Measurements from ENCODE around the gene NEK9.

NEK9 gene

DNA sequence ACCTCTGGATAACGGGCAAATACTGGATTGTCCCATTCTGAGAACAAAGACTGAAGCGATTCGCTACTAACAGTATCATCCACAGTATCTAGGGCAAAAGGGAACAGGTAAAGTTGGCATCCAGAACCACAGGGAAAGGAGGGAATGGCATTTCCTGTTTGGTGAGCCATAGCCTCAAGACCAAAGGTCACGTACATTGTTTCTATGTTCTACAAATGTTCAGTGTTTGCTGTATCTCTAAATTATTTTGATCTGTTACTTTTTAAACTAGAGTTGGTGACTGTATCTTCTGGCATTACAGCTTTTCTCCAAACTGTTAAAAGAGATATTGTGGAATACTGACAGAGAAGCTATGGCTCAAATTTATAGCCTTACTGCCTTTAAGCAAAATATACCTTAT is 85.2 kb downstream of the NEK9 start:
- no peak overlapping the region for H2BK12ac ChIP-seq (ENCODE audit: low read length)
- no peak overlapping the region for H3K18ac ChIP-seq (ENCODE audit: low read length)
- H3K4me3 ChIP-seq (ENCODE audit: low read depth, low read length), result no peak overlapping the region
- H2BK120ac ChIP-seq (ENCODE audit: insufficient read depth, low read length, poor library complexity), result no peak overlapping the region
- no peak overlapping the region for H2BK5ac ChIP-seq (ENCODE audit: low read depth, low read length, poor library complexity)
- no peak overlapping the region for H2AFZ ChIP-seq (ENCODE audit: insufficient read depth, low read length, poor library complexity)
- no peak overlapping the region for H4K12ac ChIP-seq (ENCODE audit: low read depth, low read length)
- H3K79me1 ChIP-seq (ENCODE audit: low read length), result no peaks in the 10 kb centered on the region
- H3K4ac ChIP-seq (ENCODE audit: low read depth, low read length), result no peak overlapping the region
- no peak overlapping the region for H3K14ac ChIP-seq (ENCODE audit: low read length)
- H3K79me2 ChIP-seq (ENCODE audit: control insufficient read depth, insufficient read depth, low read length, poor library complexity), result no peaks in the 10 kb centered on the region
- peaks cover 4% of the 10 kb centered on the region in 2 experiments for H3K4me1 ChIP-seq (ENCODE audit: control insufficient read depth in 1 of 2, insufficient read depth in 2 of 2, low read length in 2 of 2)
- H3K4me2 ChIP-seq (ENCODE audit: low read length), result no peak overlapping the region
- H2AK5ac ChIP-seq (ENCODE audit: low read length), result no peak overlapping the region
- no peak overlapping the region for H3K23ac ChIP-seq (ENCODE audit: low read length)
- H4K91ac ChIP-seq (ENCODE audit: low read depth, low read length), result no peak overlapping the region
- H3K27ac ChIP-seq (ENCODE audit: low read depth, low read length), result no peak overlapping the region
- H3K36me3 ChIP-seq (ENCODE audit: control insufficient read depth in 1 of 2, insufficient read depth in 2 of 2, low read length in 2 of 2), result peaks cover 2 to 5% of the 10 kb centered on the region in 2 experiments
- H3K9me3 ChIP-seq (ENCODE audit: insufficient read depth, low read depth, low read length), result no peaks in the 10 kb centered on the region
- H3K27me3 ChIP-seq (ENCODE audit: insufficient read depth, low read length), result no peaks in the 10 kb centered on the region
- DNase-seq, result peak in 1 of 2 donors; percentile 14
- H4K8ac ChIP-seq (ENCODE audit: low read depth, low read length), result no peak overlapping the region
- WGBS (ENCODE audit: extremely low coverage, insufficient coverage, insufficient read length), result no CpG with 5 or more reads among the region's 4 CpGs
- no peak overlapping the region for H3K9ac ChIP-seq (ENCODE audit: low read length)

GRCh38 chr14:75040959-75041358 is 85.9 kb downstream of the NEK9 start:
- Histone ChIP-seq H3K27me3 (ENCODE audit: insufficient read depth, low read length) (no peaks in the 10 kb centered on the region), H3K14ac (ENCODE audit: low read length) (no peak overlapping the region), H3K23ac (ENCODE audit: low read length) (no peak overlapping the region), H3K4me1 (ENCODE audit: control insufficient read depth in 1 of 2, insufficient read depth in 2 of 2, low read length in 2 of 2) (peaks cover 4% of the 10 kb centered on the region in 2 experiments), H3K9ac (ENCODE audit: low read length) (no peak overlapping the region), H2BK120ac (ENCODE audit: insufficient read depth, low read length, poor library complexity) (no peak overlapping the region), H3K9me3 (ENCODE audit: insufficient read depth, low read depth, low read length) (no peaks in the 10 kb centered on the region), H3K4me3 (ENCODE audit: low read depth, low read length) (no peak overlapping the region), H3K4ac (ENCODE audit: low read depth, low read length) (no peak overlapping the region), H2BK5ac (ENCODE audit: low read depth, low read length, poor library complexity) (no peak overlapping the region), H4K91ac (ENCODE audit: low read depth, low read length) (no peak overlapping the region), H3K27ac (ENCODE audit: low read depth, low read length) (no peak overlapping the region), H2BK12ac (ENCODE audit: low read length) (no peak overlapping the region), H3K4me2 (ENCODE audit: low read length) (no peak overlapping the region), H4K12ac (ENCODE audit: low read depth, low read length) (no peak overlapping the region), H2AK5ac (ENCODE audit: low read length) (no peak overlapping the region), H3K18ac (ENCODE audit: low read length) (no peak overlapping the region), H3K79me2 (ENCODE audit: control insufficient read depth, insufficient read depth, low read length, poor library complexity) (no peaks in the 10 kb centered on the region), H2AFZ (ENCODE audit: insufficient read depth, low read length, poor library complexity) (no peak overlapping the region), H3K36me3 (ENCODE audit: control insufficient read depth in 1 of 2, insufficient read depth in 2 of 2, low read length in 2 of 2) (peaks cover 2 to 7% of the 10 kb centered on the region in 2 experiments), H3K79me1 (ENCODE audit: low read length) (no peaks in the 10 kb centered on the region), H4K8ac (ENCODE audit: low read depth, low read length) (no peak overlapping the region)
- WGBS (ENCODE audit: extremely low coverage, insufficient coverage, insufficient read length), result no CpG with 5 or more reads among the region's 2 CpGs
- DNase-seq, result no peak

DNA sequence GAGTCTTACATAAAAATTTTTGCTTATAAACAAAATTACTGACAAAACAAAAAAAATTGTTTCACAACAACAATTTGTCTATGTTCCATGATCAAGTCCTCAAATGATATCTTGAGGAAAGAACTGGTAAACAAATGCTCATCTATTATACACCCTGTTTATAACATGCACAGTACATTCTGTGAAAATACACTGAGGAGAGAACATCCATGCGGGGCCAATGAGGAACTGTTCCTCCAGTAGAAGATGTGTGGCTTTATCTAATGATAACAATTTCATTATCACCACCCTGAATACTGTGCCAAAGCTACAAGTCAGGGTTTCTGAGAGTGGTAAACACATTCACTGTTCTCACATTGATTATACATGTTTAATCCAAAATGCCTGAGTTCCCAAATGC is 86.3 kb downstream of the NEK9 start:
- H3K4me3 ChIP-seq (ENCODE audit: low read depth, low read length), result no peak overlapping the region
- H3K4me2 ChIP-seq (ENCODE audit: low read length), result no peak overlapping the region
- H3K9ac ChIP-seq (ENCODE audit: low read length), result no peak overlapping the region
- H2AFZ ChIP-seq (ENCODE audit: insufficient read depth, low read length, poor library complexity), result no peak overlapping the region
- no peaks in the 10 kb centered on the region for H3K79me1 ChIP-seq (ENCODE audit: low read length)
- no peaks in the 10 kb centered on the region for H3K27me3 ChIP-seq (ENCODE audit: insufficient read depth, low read length)
- H2AK5ac ChIP-seq (ENCODE audit: low read length), result no peak overlapping the region
- peaks cover 4% of the 10 kb centered on the region in 2 experiments for H3K4me1 ChIP-seq (ENCODE audit: control insufficient read depth in 1 of 2, insufficient read depth in 2 of 2, low read length in 2 of 2)
- H3K27ac ChIP-seq (ENCODE audit: low read depth, low read length), result no peak overlapping the region
- no peak overlapping the region for H3K4ac ChIP-seq (ENCODE audit: low read depth, low read length)
- H3K23ac ChIP-seq (ENCODE audit: low read length), result no peak overlapping the region
- H2BK120ac ChIP-seq (ENCODE audit: insufficient read depth, low read length, poor library complexity), result no peak overlapping the region
- no peak overlapping the region for H3K14ac ChIP-seq (ENCODE audit: low read length)
- H2BK12ac ChIP-seq (ENCODE audit: low read length), result no peak overlapping the region
- peaks cover 2 to 7% of the 10 kb centered on the region in 2 experiments for H3K36me3 ChIP-seq (ENCODE audit: control insufficient read depth in 1 of 2, insufficient read depth in 2 of 2, low read length in 2 of 2)
- H3K18ac ChIP-seq (ENCODE audit: low read length), result no peak overlapping the region
- no CpG with 5 or more reads among the region's 1 CpG for WGBS (ENCODE audit: extremely low coverage, insufficient coverage, insufficient read length)
- no peaks in the 10 kb centered on the region for H3K9me3 ChIP-seq (ENCODE audit: insufficient read depth, low read depth, low read length)
- H4K12ac ChIP-seq (ENCODE audit: low read depth, low read length), result no peak overlapping the region
- H4K8ac ChIP-seq (ENCODE audit: low read depth, low read length), result no peak overlapping the region
- H4K91ac ChIP-seq (ENCODE audit: low read depth, low read length), result no peak overlapping the region
- DNase-seq, result no peak
- no peak overlapping the region for H2BK5ac ChIP-seq (ENCODE audit: low read depth, low read length, poor library complexity)
- H3K79me2 ChIP-seq (ENCODE audit: control insufficient read depth, insufficient read depth, low read length, poor library complexity), result no peaks in the 10 kb centered on the region

- H4K8ac ChIP-seq (ENCODE audit: low read depth, low read length), result no peak overlapping the region
- no peaks in the 10 kb centered on the region for H3K4me1 ChIP-seq (ENCODE audit: control insufficient read depth in 1 of 2, insufficient read depth in 2 of 2, low read length in 2 of 2)
- no peak overlapping the region for H3K27ac ChIP-seq (ENCODE audit: low read depth, low read length)
- peaks cover 13% of the 10 kb centered on the region in 2 experiments for H3K36me3 ChIP-seq (ENCODE audit: control insufficient read depth in 1 of 2, insufficient read depth in 2 of 2, low read length in 2 of 2)
- H3K4ac ChIP-seq (ENCODE audit: low read depth, low read length), result no peak overlapping the region
- no peak overlapping the region for H3K4me2 ChIP-seq (ENCODE audit: low read length)
- H3K9ac ChIP-seq (ENCODE audit: low read length), result no peak overlapping the region
- H4K91ac ChIP-seq (ENCODE audit: low read depth, low read length), result no peak overlapping the region
- H3K27me3 ChIP-seq (ENCODE audit: insufficient read depth, low read length), result no peaks in the 10 kb centered on the region
- no peak overlapping the region for H2BK12ac ChIP-seq (ENCODE audit: low read length)
- no peak overlapping the region for H2AK5ac ChIP-seq (ENCODE audit: low read length)
- H3K9me3 ChIP-seq (ENCODE audit: insufficient read depth, low read depth, low read length), result no peaks in the 10 kb centered on the region
- H2AFZ ChIP-seq (ENCODE audit: insufficient read depth, low read length, poor library complexity), result no peak overlapping the region
- no peak overlapping the region for H3K14ac ChIP-seq (ENCODE audit: low read length)
- no peak overlapping the region for H2BK5ac ChIP-seq (ENCODE audit: low read depth, low read length, poor library complexity)
- no peak overlapping the region for H3K4me3 ChIP-seq (ENCODE audit: low read depth, low read length)
- no peak overlapping the region for H4K12ac ChIP-seq (ENCODE audit: low read depth, low read length)
- no peak overlapping the region for H3K23ac ChIP-seq (ENCODE audit: low read length)
- no peak overlapping the region for H3K18ac ChIP-seq (ENCODE audit: low read length)
- H3K79me1 ChIP-seq (ENCODE audit: low read length), result no peaks in the 10 kb centered on the region
- no peak for DNase-seq
- no peak overlapping the region for H2BK120ac ChIP-seq (ENCODE audit: insufficient read depth, low read length, poor library complexity)
- no CpG with 5 or more reads among the region's 2 CpGs for WGBS (ENCODE audit: extremely low coverage, insufficient coverage, insufficient read length)
- H3K79me2 ChIP-seq (ENCODE audit: control insufficient read depth, insufficient read depth, low read length, poor library complexity), result no peaks in the 10 kb centered on the region
Observed at GRCh38 chr14:75032939-75033338, 93.9 kb downstream of the NEK9 start.

Data from trophoblast cell (in vitro differentiated cells and primary cell).